AG08395 (cell line): ENCODE results near the gene MAP4K3.
A peak's percentile ranks its signal among the peaks of the same experiment; 100 is the strongest.
"Not testable (repeated sequence)": the region's sequence is repeated elsewhere in the genome, so short reads cannot be mapped to it uniquely, and the experiment has no call there.

Source experiments
- DNase-seq: peaks from one replicate; pipeline ENCODE4 v3.0.0; 2012; ENCODE audit warnings: mixed read lengths, low spot score

Gene MAP4K3

GRCh38 chr2:39370101-39370500 lies 67.0 kb downstream of the MAP4K3 start:
- DNase-seq, result no peak

GRCh38 chr2:39368846-39369245 lies 68.2 kb downstream of the MAP4K3 start:
- no peak for DNase-seq

GRCh38 chr2:39368376-39368775 lies 68.7 kb downstream of the MAP4K3 start:
- no peak for DNase-seq

GRCh38 chr2:39362595-39362994 lies 74.5 kb downstream of the MAP4K3 start:
- no peak for DNase-seq

GRCh38 chr2:39361511-39361910 lies 75.6 kb downstream of the MAP4K3 start:
- DNase-seq, result no peak

- DNase-seq, result not testable (repeated sequence)
These were observed 76.7 kb downstream of the MAP4K3 start for GRCh38 chr2:39360342-39360741.

- DNase-seq, result no peak
These were observed 77.5 kb downstream of the MAP4K3 start for GRCh38 chr2:39359453-39360038.

- DNase-seq, result no peak
These were observed 80.0 kb downstream of the MAP4K3 start for GRCh38 chr2:39356922-39357639.

- DNase-seq, result no peak
These were observed 86.4 kb downstream of the MAP4K3 start for GRCh38 chr2:39350658-39351057.

- no peak for DNase-seq
These were observed 98.6 kb downstream of the MAP4K3 start for GRCh38 chr2:39338502-39338901.

GRCh38 chr2:39335930-39336329 lies 101.2 kb downstream of the MAP4K3 start:
- no peak for DNase-seq

GRCh38 chr2:39334978-39335377 lies 102.1 kb downstream of the MAP4K3 start:
- no peak for DNase-seq

- DNase-seq, result no peak
These were observed 102.6 kb downstream of the MAP4K3 start for GRCh38 chr2:39334529-39334928.

GRCh38 chr2:39326644-39327043 lies 110.4 kb downstream of the MAP4K3 start:
- DNase-seq, result no peak

GRCh38 chr2:39325966-39326365 lies 111.1 kb downstream of the MAP4K3 start:
- peak; percentile 8 for DNase-seq

- not testable (repeated sequence) for DNase-seq
These were observed 115.7 kb downstream of the MAP4K3 start for GRCh38 chr2:39321056-39322035.

GRCh38 chr2:39320162-39320561 lies 116.9 kb downstream of the MAP4K3 start:
- DNase-seq, result no peak

- DNase-seq, result peak; percentile 32
These were observed 123.5 kb downstream of the MAP4K3 start for GRCh38 chr2:39313575-39313974.

- no peak for DNase-seq
These were observed 125.6 kb downstream of the MAP4K3 start for GRCh38 chr2:39311469-39311868.

GRCh38 chr2:39308778-39309177 lies 128.3 kb downstream of the MAP4K3 start:
- DNase-seq, result no peak

- DNase-seq, result no peak
These were observed 130.5 kb downstream of the MAP4K3 start for GRCh38 chr2:39306626-39307025.

- no peak for DNase-seq
These were observed 132.4 kb downstream of the MAP4K3 start for GRCh38 chr2:39304729-39305128.

- peak; percentile 42 for DNase-seq
These were observed 132.9 kb downstream of the MAP4K3 start for GRCh38 chr2:39304200-39304599.
